ENCODE data around the gene ELAVL3.

DNA sequence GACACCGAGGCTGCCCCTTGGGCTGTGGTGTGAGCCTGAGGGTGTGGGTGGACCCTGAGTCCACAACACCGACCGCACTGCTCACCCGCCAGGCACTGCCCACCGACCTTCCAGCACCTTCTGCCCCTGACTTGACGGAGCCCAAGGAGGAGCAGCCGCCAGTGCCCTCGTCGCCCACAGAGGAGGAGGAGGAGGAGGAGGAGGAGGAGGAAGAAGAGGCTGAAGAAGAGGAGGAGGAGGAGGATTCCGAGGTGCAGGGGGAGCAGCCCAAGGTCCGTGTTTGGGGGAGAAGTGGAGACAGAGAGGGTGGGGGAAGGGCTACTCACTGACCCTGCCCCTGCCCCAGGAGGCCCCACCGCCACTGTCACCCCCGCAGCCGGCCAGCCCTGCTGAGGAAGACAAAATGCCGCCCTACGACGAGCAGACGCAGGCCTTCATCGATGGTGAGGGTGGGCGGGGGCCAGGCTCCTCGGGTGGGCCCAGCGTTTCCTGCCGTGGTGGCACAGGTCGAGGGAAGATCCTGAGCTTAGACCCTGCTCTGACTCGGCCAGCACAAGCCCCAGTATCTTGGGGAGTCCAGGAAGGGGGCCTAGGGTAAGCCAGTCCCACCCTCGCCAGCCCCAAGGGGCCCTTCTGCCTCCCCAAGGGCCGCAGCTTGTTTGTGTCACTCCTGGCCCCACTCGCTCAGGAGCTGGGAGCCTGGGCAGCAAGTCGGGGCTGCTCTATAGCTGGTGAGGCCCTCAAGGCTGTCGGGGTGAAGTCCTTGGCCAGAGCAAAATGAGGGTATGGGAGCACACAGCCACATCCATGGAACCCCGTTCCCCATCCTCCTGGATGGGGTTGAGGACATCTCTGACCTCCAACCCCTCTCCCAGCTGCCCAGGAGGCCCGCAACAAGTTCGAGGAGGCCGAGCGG is 33.2 kb downstream of the ELAVL3 start:
- TF ChIP-seq CTCF (IDR thresholded peaks at IDR 0.05) (no peak), POLR2A (IDR thresholded peaks at IDR 0.05) (no peak)

Data from adrenal gland (tissue), 5 donors.